ENCODE data around the gene PPP1R13L. TPM values are rescaled to one million over a fixed set of nuclear protein-coding genes. Genes with fewer than 3 reads are reported as not detected.

The PPP1R13L gene
- total and polyA plus RNA-seq, 2 of the 8 experiments (the other 6 are each of a cell fraction or from before 2014, with no cell fraction given), result 9.1 to 15.3 TPM

DNA sequence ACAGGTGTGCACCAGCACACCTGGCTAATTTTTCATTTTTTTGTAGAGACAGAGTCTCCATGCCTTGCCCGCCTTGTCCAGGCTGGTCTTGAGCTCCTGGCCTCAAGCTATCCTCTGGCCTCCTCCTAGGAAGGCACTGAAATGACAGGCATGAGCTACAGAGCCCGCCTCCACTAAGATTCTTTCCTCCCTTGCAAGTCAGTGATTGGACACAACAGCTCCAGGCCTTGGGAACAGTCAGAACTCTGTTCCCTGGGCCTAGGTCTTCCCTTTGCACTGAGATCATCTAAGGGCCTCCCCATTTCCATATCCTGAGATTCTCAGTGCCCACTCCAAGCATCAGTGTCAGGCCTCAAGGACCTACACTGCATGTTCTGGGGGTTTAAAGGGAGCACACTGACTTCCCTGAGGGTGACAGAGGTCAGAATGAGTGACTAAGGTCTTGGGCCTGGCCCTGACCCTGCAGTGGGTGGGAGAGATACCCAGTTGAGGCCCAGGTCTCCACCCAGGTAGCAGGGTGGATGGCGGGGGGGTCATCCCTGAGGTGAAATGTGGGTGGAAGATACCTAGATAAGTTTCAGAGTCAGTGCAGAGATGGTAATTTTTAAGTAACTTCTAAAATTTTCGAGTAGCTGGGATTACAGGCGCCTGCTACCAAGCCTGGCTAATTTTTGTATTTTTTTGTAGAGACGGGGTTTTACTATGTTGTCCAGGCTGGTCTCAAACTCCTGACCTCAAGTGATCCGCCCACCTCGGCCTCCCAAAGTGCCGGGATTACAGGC lies 36.2 kb upstream of the PPP1R13L start:
- no peak overlapping the region for H3K23ac ChIP-seq (ENCODE audit: insufficient read length)
- no peaks in the 10 kb centered on the region for H3K36me3 ChIP-seq (ENCODE audit: control insufficient read depth in 2 of 4, insufficient read depth in 4 of 4, low read length in 3 of 4)
- WGBS, 2 experiments (ENCODE audit: extremely low coverage in 1 of 2, insufficient coverage in 1 of 2, insufficient read length in 1 of 2, insufficient replicate concordance in 2 of 2, low coverage in 1 of 2, low lambda C conversion rate in 2 of 2, missing lambda C conversion rate in 1 of 2), result 89% methylated on average over 9 of the region's 9 CpGs; no CpG with 5 or more reads in 1 of the 2 experiments
- no peak for TF ChIP-seq GTF2F1 (IDR thresholded peaks at IDR 0.05; ENCODE audit: borderline replicate concordance, low read depth, low read length)
- TF ChIP-seq SAP30 (IDR thresholded peaks at IDR 0.05; ENCODE audit: insufficient read depth, insufficient replicate concordance, low read length), result no peak
- TF ChIP-seq CEBPB (IDR thresholded peaks at IDR 0.05; ENCODE audit: low read depth, low read length), result no peak
- TF ChIP-seq CHD1 (IDR thresholded peaks at IDR 0.05; ENCODE audit: low read depth, low read length), result no peak
- TF ChIP-seq MAX (IDR thresholded peaks at IDR 0.05), result no peak
- DNase-seq (ENCODE audit: low read depth in 1 of 2, low spot score in 2 of 2), result no peak
- H4K20me1 ChIP-seq (replicated peaks in 1 of 2; ENCODE audit: control insufficient read depth in 1 of 2, insufficient read depth in 2 of 2, low read length in 2 of 2), result no peaks in the 10 kb centered on the region
- H4K91ac ChIP-seq (replicated peaks; ENCODE audit: insufficient read length, low read length), result no peak overlapping the region
- no peak overlapping the region for H3K56ac ChIP-seq (replicated peaks; ENCODE audit: insufficient read length, low read depth, low read length)
- H2AK5ac ChIP-seq (ENCODE audit: low read depth, low read length), result no peak overlapping the region
- H2BK5ac ChIP-seq (ENCODE audit: low read depth, low read length), result peak overlapping the region; percentile 40; the same call in 1 of the 2 replicates
- H3K4ac ChIP-seq (replicated peaks; ENCODE audit: insufficient read length, low read depth, low read length), result no peak overlapping the region
- H3K9me3 ChIP-seq (ENCODE audit: insufficient read depth in 2 of 2, low read depth in 1 of 2, low read length in 1 of 2), result no peaks in the 10 kb centered on the region
- H2BK15ac ChIP-seq (ENCODE audit: low read length), result peak overlapping the region; percentile 98; the same call in 1 of the 2 replicates
- no peaks in the 10 kb centered on the region for H3K79me1 ChIP-seq (ENCODE audit: low read depth, low read length)
- H3K14ac ChIP-seq (ENCODE audit: insufficient read length), result no peak overlapping the region
- ChIA-PET POLR2A (ENCODE audit: partially characterized antibody) (interaction anchor here (1.0 to 3.4 kb wide), 7 partner anchors 28 to 44 kb away, joined by 3 to 33 read pairs (median 4); partner anchors contain the start of gene FOSB), CTCF (ENCODE audit: partially characterized antibody) (interaction anchor here (0.6 to 21.2 kb wide), 11 partner anchors 10 to 63 kb away, joined by 3 to 760 read pairs (median 4); partner anchors contain the start of genes FOSB and PPM1N)
- no peak overlapping the region for H3K9ac ChIP-seq (replicated peaks in 1 of 4; ENCODE audit: extremely low read depth in 1 of 4, low read depth in 3 of 4, low read length in 3 of 4)
- H2BK12ac ChIP-seq (ENCODE audit: low read depth, low read length), result peak overlapping the region; percentile 44; the same call in 1 of the 2 replicates
- H3K4me3 ChIP-seq (ENCODE audit: extremely low read depth in 1 of 4, insufficient read depth in 2 of 4, low read depth in 3 of 4, low read length in 4 of 4), result no peak overlapping the region
- H2BK20ac ChIP-seq (ENCODE audit: low read length), result no peak overlapping the region
- H2BK120ac ChIP-seq (replicated peaks; ENCODE audit: low read depth, low read length), result no peak overlapping the region
- peaks cover 12% of the 10 kb centered on the region for H3K23me2 ChIP-seq (ENCODE audit: low read depth, low read length)
- H2AFZ ChIP-seq (ENCODE audit: low read length), result no peak overlapping the region
- peaks cover 0 to 5% (median 2%) of the 10 kb centered on the region in 4 experiments; a peak in 3 of 7 replicates for H3K27me3 ChIP-seq (replicated peaks in 1 of 4; ENCODE audit: control insufficient read depth in 3 of 4, extremely low read depth in 1 of 4, insufficient read depth in 3 of 4, low read length in 3 of 4)
- no peak overlapping the region for H4K5ac ChIP-seq (ENCODE audit: insufficient read length, low read depth, low read length)
- no peak overlapping the region for H3K27ac ChIP-seq (ENCODE audit: low read depth, low read length)
- H3K4me2 ChIP-seq (ENCODE audit: insufficient read depth in 1 of 2, low read depth in 2 of 2, low read length in 2 of 2), result no peak overlapping the region; a peak in 1 of 4 replicates
- peaks cover 6 to 17% (median 11%) of the 10 kb centered on the region in 4 experiments for H3K4me1 ChIP-seq (replicated peaks in 1 of 4; ENCODE audit: control insufficient read depth in 3 of 4, insufficient read depth in 4 of 4, low read length in 3 of 4)
- no peak overlapping the region for H4K8ac ChIP-seq (ENCODE audit: extremely low read depth, insufficient read depth, low read length)
- H3K18ac ChIP-seq (ENCODE audit: extremely low read depth, low read length), result peak overlapping the region; percentile 60; the same call in 1 of the 2 replicates
- H3K79me2 ChIP-seq (ENCODE audit: control insufficient read depth in 1 of 2, insufficient read depth in 2 of 2, low read length in 2 of 2), result no peaks in the 10 kb centered on the region
- no peak for FAIRE-seq
